Astrocyte (in vitro differentiated cells and primary cell): ENCODE results near the gene GRIK3. TPM values are rescaled to one million over a fixed set of nuclear protein-coding genes. Genes with fewer than 3 reads are reported as not detected.

Experiments used
- DNase-seq: peaks from one replicate; pipeline ENCODE4 v3.0.0-alpha.2; 2010; ENCODE audit warnings: low read depth
- FAIRE-seq: peaks from 2 replicates; lab custom pipeline; 2011; peaks lifted over from hg19 to GRCh38; lab: Jason Lieb, UNC
- H2AFZ ChIP-seq: 2 replicates; pipeline ENCODE4 v1.6.0; 2012; ENCODE audit warnings: low read depth, low read length, inconsistent platforms
- H3K27ac ChIP-seq: 2 replicates; pipeline ENCODE4 v1.5.1; 2011; ENCODE audit warnings: low read depth, low read length, inconsistent platforms
- H3K27me3 ChIP-seq: 2 replicates; pipeline ENCODE4 v1.6.0; 2011; ENCODE audit warnings: low read length, inconsistent platforms; ENCODE audit not compliant: insufficient read depth
- H3K36me3 ChIP-seq: 2 replicates; pipeline ENCODE4 v1.5.1; 2011; ENCODE audit warnings: low read length, inconsistent platforms; ENCODE audit not compliant: insufficient read depth
- H3K4me1 ChIP-seq: 2 replicates; pipeline ENCODE4 v1.5.1; 2011; ENCODE audit warnings: low read length, inconsistent platforms; ENCODE audit not compliant: insufficient read depth
- H3K4me2 ChIP-seq: 2 replicates; pipeline ENCODE4 v1.6.0; 2012; ENCODE audit warnings: low read length, inconsistent platforms
- H3K4me3 ChIP-seq: 2 replicates; pipeline ENCODE4 v1.5.1; 2011; ENCODE audit warnings: low read depth, mild to moderate bottlenecking, low read length, inconsistent platforms; ENCODE audit not compliant: insufficient read depth
- H3K79me2 ChIP-seq: 2 replicates; pipeline ENCODE4 v1.6.0; 2012; ENCODE audit warnings: mild to moderate bottlenecking, low read length, inconsistent platforms; ENCODE audit not compliant: insufficient read depth
- H3K9ac ChIP-seq: 2 replicates; pipeline ENCODE4 v1.6.0; 2012; ENCODE audit warnings: mild to moderate bottlenecking, low read length, inconsistent platforms
- H3K9me3 ChIP-seq: 2 replicates; pipeline ENCODE4 v1.5.1; 2012; ENCODE audit warnings: low read depth, mild to moderate bottlenecking, low read length, inconsistent platforms; ENCODE audit not compliant: insufficient read depth
- H4K20me1 ChIP-seq: 2 replicates; pipeline ENCODE4 v1.6.0; 2012; ENCODE audit warnings: low read length, inconsistent platforms; ENCODE audit not compliant: insufficient read depth
- H3K27ac Mint-ChIP-seq: one replicate; pipeline ENCODE4 v1.8.0; 2021; ENCODE audit warnings: mild to moderate bottlenecking, mixed read lengths; ENCODE audit not compliant: unreplicated experiment
- H3K27me3 Mint-ChIP-seq: one replicate; pipeline ENCODE4 v1.8.0; 2021; ENCODE audit warnings: low read depth, mixed read lengths; ENCODE audit not compliant: unreplicated experiment
- H3K36me3 Mint-ChIP-seq: one replicate; pipeline ENCODE4 v1.8.0; 2021; ENCODE audit warnings: low read depth, mixed read lengths; ENCODE audit not compliant: unreplicated experiment
- H3K4me1 Mint-ChIP-seq: one replicate; pipeline ENCODE4 v1.8.0; 2021; ENCODE audit warnings: low read depth, mixed read lengths; ENCODE audit not compliant: unreplicated experiment
- H3K4me3 Mint-ChIP-seq: one replicate; pipeline ENCODE4 v1.8.0; 2021; ENCODE audit warnings: mild to moderate bottlenecking, moderate library complexity, mixed read lengths; ENCODE audit not compliant: unreplicated experiment
- H3K9me3 Mint-ChIP-seq: one replicate; pipeline ENCODE4 v1.8.0; 2021; ENCODE audit warnings: mild to moderate bottlenecking, mixed read lengths; ENCODE audit not compliant: unreplicated experiment
- CTCF ChIP-seq: IDR thresholded peaks from 2 replicates; pipeline ENCODE4 v1.5.1; 2011; ENCODE audit warnings: low read depth, mild to moderate bottlenecking, inconsistent platforms, low read length, moderate library complexity; ENCODE audit not compliant: insufficient read depth
- EZH2 ChIP-seq: IDR thresholded peaks from 2 replicates; pipeline ENCODE4 v1.6.1; 2012; ENCODE audit warnings: mild to moderate bottlenecking, low read length, inconsistent platforms; ENCODE audit not compliant: insufficient read depth
- total RNA-seq: library from RNA; stranded (reverse); gene quantifications from 2 replicates; pipeline ENCODE4 v1.2.1, GENCODE V29; 2021

GRIK3 gene
- total RNA-seq, 1 donor from 2014 or later, result 0.16 TPM

- Mint-ChIP-seq H3K9me3 (no peaks in the 10 kb centered on the region), H3K27me3 (peaks cover 47% of the 10 kb centered on the region), H3K27ac (no peak overlapping the region), H3K4me1 (no peaks in the 10 kb centered on the region), H3K36me3 (no peaks in the 10 kb centered on the region), H3K4me3 (no peak overlapping the region)
- no peak overlapping the region for H3K4me3 ChIP-seq
- no peak overlapping the region for H3K27ac ChIP-seq
- no peak overlapping the region for H3K4me2 ChIP-seq
- no peak overlapping the region for H2AFZ ChIP-seq
- FAIRE-seq, result no peak
- no peaks in the 10 kb centered on the region for H3K27me3 ChIP-seq
- no peaks in the 10 kb centered on the region for H3K79me2 ChIP-seq
- no peak overlapping the region for H3K9ac ChIP-seq
- DNase-seq, result no peak
- H3K4me1 ChIP-seq, result no peaks in the 10 kb centered on the region
- no peaks in the 10 kb centered on the region for H3K9me3 ChIP-seq
- no peaks in the 10 kb centered on the region for H4K20me1 ChIP-seq
- no peaks in the 10 kb centered on the region for H3K36me3 ChIP-seq
- no peak for TF ChIP-seq EZH2
- TF ChIP-seq CTCF, result no peak
Measured at GRCh38 chr1:36863500-36863899, 170.8 kb downstream of the GRIK3 start.

GRCh38 chr1:36863061-36863460, 171.3 kb downstream of the GRIK3 start:
- Histone ChIP-seq H3K9ac (no peak overlapping the region), H3K27ac (no peak overlapping the region), H3K79me2 (no peaks in the 10 kb centered on the region), H3K4me1 (no peaks in the 10 kb centered on the region), H3K27me3 (no peaks in the 10 kb centered on the region), H3K36me3 (no peaks in the 10 kb centered on the region), H3K4me3 (no peak overlapping the region), H3K4me2 (no peak overlapping the region), H2AFZ (no peak overlapping the region), H4K20me1 (no peaks in the 10 kb centered on the region), H3K9me3 (no peaks in the 10 kb centered on the region)
- Mint-ChIP-seq H3K4me1 (no peaks in the 10 kb centered on the region), H3K27me3 (peaks cover 51% of the 10 kb centered on the region), H3K36me3 (no peaks in the 10 kb centered on the region), H3K27ac (no peak overlapping the region), H3K9me3 (no peaks in the 10 kb centered on the region), H3K4me3 (no peak overlapping the region)
- DNase-seq (no peak), FAIRE-seq (no peak)
- TF ChIP-seq EZH2, result no peak
- no peak for TF ChIP-seq CTCF

- Mint-ChIP-seq H3K4me1 (no peaks in the 10 kb centered on the region), H3K36me3 (no peaks in the 10 kb centered on the region), H3K27ac (no peak overlapping the region), H3K4me3 (no peak overlapping the region), H3K9me3 (no peaks in the 10 kb centered on the region), H3K27me3 (peaks cover 61% of the 10 kb centered on the region)
- TF ChIP-seq EZH2, result no peak
- Histone ChIP-seq H3K27ac (no peak overlapping the region), H3K9ac (no peak overlapping the region), H3K27me3 (no peaks in the 10 kb centered on the region), H3K4me2 (no peak overlapping the region), H4K20me1 (no peaks in the 10 kb centered on the region), H3K4me3 (no peak overlapping the region), H3K79me2 (no peaks in the 10 kb centered on the region), H3K9me3 (no peaks in the 10 kb centered on the region), H3K4me1 (no peaks in the 10 kb centered on the region), H2AFZ (no peak overlapping the region), H3K36me3 (no peaks in the 10 kb centered on the region)
- FAIRE-seq, result no peak
- no peak for DNase-seq
Measured at GRCh38 chr1:36861375-36861774, 172.9 kb downstream of the GRIK3 start.
